ENCODE data around the gene INS. TPM values are rescaled to one million over a fixed set of nuclear protein-coding genes. Genes with fewer than 3 reads are reported as not detected.

Gene INS
- total RNA-seq, 4 donors from 2014 or later = not detected

DNA sequence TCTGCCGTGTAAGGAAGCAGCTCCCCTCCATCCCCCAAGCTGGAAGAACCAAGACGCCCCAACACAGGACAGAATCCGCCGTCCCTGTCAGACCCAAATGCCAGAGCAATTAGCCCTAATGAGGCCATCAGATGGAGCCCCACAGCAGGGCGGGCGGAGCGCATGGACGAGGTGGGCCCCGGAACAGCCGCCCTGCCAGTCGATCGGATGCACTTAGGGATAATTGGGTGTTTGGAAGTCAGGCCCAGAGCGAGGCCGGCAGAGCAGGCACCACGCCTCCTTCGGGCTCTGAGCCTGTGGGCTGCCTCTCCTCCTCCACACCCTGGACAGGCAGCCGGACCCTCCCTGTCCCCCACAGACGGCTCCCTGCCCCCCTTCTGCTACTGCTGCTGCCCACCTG lies 16.1 kb upstream of the INS start:
- Histone ChIP-seq H3K4me3 (no peak overlapping the region), H3K27me3 (peaks cover 0 to 61% (median 0%) of the 10 kb centered on the region in 4 donors), H3K36me3 (no peaks in the 10 kb centered on the region), H3K4me1 (peaks cover 5 to 55% (median 9%) of the 10 kb centered on the region in 3 donors), H3K27ac (no peak overlapping the region), H3K9me3 (no peaks in the 10 kb centered on the region)
- TF ChIP-seq, protein P1, sequence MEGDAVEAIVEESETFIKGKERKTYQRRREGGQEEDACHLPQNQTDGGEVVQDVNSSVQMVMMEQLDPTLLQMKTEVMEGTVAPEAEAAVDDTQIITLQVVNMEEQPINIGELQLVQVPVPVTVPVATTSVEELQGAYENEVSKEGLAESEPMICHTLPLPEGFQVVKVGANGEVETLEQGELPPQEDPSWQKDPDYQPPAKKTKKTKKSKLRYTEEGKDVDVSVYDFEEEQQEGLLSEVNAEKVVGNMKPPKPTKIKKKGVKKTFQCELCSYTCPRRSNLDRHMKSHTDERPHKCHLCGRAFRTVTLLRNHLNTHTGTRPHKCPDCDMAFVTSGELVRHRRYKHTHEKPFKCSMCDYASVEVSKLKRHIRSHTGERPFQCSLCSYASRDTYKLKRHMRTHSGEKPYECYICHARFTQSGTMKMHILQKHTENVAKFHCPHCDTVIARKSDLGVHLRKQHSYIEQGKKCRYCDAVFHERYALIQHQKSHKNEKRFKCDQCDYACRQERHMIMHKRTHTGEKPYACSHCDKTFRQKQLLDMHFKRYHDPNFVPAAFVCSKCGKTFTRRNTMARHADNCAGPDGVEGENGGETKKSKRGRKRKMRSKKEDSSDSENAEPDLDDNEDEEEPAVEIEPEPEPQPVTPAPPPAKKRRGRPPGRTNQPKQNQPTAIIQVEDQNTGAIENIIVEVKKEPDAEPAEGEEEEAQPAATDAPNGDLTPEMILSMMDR (IDR thresholded peaks at IDR 0.05) = no peak
- TF ChIP-seq POLR2A (IDR thresholded peaks at IDR 0.05) = no peak
- no peak for DNase-seq
- intact Hi-C loops (cut with DNase I) = no loop called here
- WGBS, 2 donors = 59 to 83% methylated on average over 4 of the region's 18 CpGs

DNA sequence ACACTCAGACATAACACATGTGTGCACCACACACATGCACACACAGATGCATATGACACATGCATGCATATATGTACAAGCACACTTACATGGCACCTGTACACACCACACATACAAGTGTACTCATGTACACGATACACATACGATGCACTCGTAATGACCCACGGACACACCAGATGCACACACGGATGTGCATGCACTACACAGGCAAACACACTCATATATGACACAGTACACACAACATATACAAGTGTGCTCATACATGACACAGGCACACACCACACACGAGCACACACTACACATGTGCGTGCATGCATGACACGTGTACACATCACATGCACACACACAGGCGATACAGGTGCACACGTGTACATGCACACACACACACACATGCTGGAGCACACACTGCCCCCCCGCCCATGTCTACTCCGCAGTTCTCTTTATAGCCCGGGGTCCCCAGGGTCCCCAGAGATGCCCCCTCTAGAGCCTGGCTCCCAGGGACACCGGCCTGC lies 15.4 kb upstream of the INS start:
- Histone ChIP-seq H3K36me3 (no peaks in the 10 kb centered on the region), H3K27ac (no peak overlapping the region), H3K27me3 (peaks cover 0 to 60% (median 0%) of the 10 kb centered on the region in 4 donors), H3K9me3 (no peaks in the 10 kb centered on the region), H3K4me1 (peaks cover 5 to 55% (median 9%) of the 10 kb centered on the region in 3 donors), H3K4me3 (no peak overlapping the region)
- no peak for DNase-seq
- WGBS, 2 donors = 91 to 97% methylated on average over 6 to 11 of the region's 14 CpGs
- TF ChIP-seq, protein P1 (IDR thresholded peaks at IDR 0.05) = no peak
- TF ChIP-seq POLR2A (IDR thresholded peaks at IDR 0.05) = no peak
- intact Hi-C loops (cut with DNase I) = no loop called here

DNA sequence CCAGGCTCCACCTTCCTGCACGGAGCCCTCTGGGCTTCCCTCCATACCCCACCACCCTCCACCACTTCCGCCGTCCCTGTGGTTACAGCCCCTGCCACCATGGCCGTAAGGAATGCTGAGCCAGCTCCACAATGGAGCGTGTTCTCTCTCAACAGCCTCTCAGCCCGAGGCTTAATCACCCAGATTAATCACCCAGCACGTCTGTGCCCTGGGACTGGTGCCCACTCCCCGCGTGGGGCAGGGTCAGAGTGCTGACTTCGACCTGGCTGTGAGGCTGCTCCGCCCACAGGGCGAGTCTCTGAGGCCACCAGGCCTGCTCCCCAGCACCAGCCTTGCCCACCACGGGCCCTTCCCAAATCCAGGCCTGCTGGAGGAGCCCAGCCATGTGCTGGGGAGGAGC lies 14.7 kb upstream of the INS start:
- TF ChIP-seq POLR2A (IDR thresholded peaks at IDR 0.05) = no peak
- TF ChIP-seq, protein P1 (IDR thresholded peaks at IDR 0.05) = no peak
- Histone ChIP-seq H3K4me1 (peaks cover 5 to 50% (median 9%) of the 10 kb centered on the region in 3 donors), H3K27me3 (peaks cover 0 to 58% (median 0%) of the 10 kb centered on the region in 4 donors), H3K27ac (peak overlapping the region in 1 of 4 donors; percentile 50), H3K4me3 (no peak overlapping the region), H3K9me3 (no peaks in the 10 kb centered on the region), H3K36me3 (no peaks in the 10 kb centered on the region)
- DNase-seq = no peak
- intact Hi-C loops (cut with DNase I) = no loop called here
- WGBS, 2 donors = 24 to 35% methylated on average over 6 of the region's 13 CpGs

DNA sequence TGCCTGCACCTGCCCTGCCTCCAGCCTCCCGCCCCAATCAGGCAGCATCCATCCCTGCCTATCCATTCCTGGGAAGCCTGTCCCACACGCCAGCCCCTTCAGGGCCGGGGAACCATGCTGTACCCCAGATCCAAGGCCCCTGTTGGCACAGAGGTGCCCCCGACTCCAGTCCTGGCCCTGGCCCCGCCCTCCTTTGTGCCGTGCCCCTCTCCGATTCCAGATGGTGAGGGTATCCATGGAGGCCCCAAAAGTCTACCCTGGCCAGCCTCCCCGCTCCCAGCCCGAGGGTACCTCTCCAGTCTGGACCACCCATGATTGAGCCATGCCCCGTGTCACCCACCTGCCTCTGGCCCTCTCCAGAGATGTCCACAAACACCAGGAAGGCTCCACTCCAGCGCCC lies 13.4 kb upstream of the INS start:
- intact Hi-C loops (cut with DNase I) = no loop called here
- H3K9me3 ChIP-seq = no peaks in the 10 kb centered on the region
- H3K4me3 ChIP-seq = no peak overlapping the region
- WGBS, 2 donors = 93% methylated on average over 5 of the region's 11 CpGs; no CpG with 5 or more reads in 1 of the 2 donors
- no peak overlapping the region for H3K27ac ChIP-seq
- H3K36me3 ChIP-seq = no peaks in the 10 kb centered on the region
- peaks cover 0 to 60% (median 2%) of the 10 kb centered on the region in 4 donors for H3K27me3 ChIP-seq
- no peak for DNase-seq
- TF ChIP-seq, protein P1 (IDR thresholded peaks at IDR 0.05) = no peak
- no peak for TF ChIP-seq POLR2A (IDR thresholded peaks at IDR 0.05)
- peaks cover 4 to 39% (median 9%) of the 10 kb centered on the region in 3 donors for H3K4me1 ChIP-seq

DNA sequence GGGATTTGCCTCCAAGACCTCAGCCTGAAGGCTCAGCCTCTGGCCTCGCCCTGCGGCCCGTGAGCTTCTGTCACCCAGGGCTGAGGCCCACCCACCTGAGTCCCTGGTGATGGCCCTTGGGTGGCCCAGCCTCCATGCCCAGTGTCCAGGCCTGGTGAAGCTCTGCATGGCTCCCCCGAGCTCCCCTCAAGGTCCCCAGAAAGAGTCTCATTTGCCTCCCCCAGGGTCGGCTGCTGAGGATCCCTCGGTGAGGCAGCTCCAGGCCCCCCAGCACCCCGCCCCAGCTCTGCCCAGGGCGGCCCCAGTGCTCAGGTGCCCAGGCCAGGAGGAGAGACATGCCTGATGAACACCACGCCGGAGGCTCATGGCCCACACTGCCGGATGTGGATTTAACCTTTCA lies 12.8 kb upstream of the INS start:
- intact Hi-C loops (cut with DNase I) = no loop called here
- no peak for DNase-seq
- Histone ChIP-seq H3K9me3 (no peaks in the 10 kb centered on the region), H3K4me3 (no peak overlapping the region), H3K36me3 (no peaks in the 10 kb centered on the region), H3K27me3 (peaks cover 0 to 60% (median 3%) of the 10 kb centered on the region in 4 donors), H3K27ac (no peak overlapping the region), H3K4me1 (peaks cover 0 to 39% (median 9%) of the 10 kb centered on the region in 3 donors)
- no peak for TF ChIP-seq POLR2A (IDR thresholded peaks at IDR 0.05)
- TF ChIP-seq, protein P1 (IDR thresholded peaks at IDR 0.05) = no peak
- WGBS, 2 donors = 71% methylated on average over 7 of the region's 11 CpGs; no CpG with 5 or more reads in 1 of the 2 donors

All from esophagus squamous epithelium (tissue), 5 donors.